Measurements from ENCODE around the gene GRID1.

GRID1 gene

GRCh38 chr10:85993840-85994507, 372.6 kb downstream of the GRID1 start (continued):
- TF ChIP-seq ZBTB49 (tag by site-specific recombination; IDR thresholded peaks at IDR 0.05; ENCODE audit: low read depth) (no peak), GLI4 (tag by site-specific recombination; IDR thresholded peaks at IDR 0.05) (no peak)

GRCh38 chr10:85993140-85993539, 373.5 kb downstream of the GRID1 start:
- H3K36me3 ChIP-seq (ENCODE audit: control insufficient read depth in 2 of 2, insufficient read depth in 1 of 2, low read length in 2 of 2) = no peaks in the 10 kb centered on the region
- POLR2A ChIA-PET = no interaction called here
- H3K4me3 ChIP-seq (ENCODE audit: low read depth, low read length) = no peak overlapping the region
- TF ChIP-seq ZNF518A (tag by site-specific recombination; conservative IDR thresholded peaks at IDR 0.05; ENCODE audit: low read depth) = no peak
- no peak for TF ChIP-seq ZNF157 (tag by site-specific recombination; IDR thresholded peaks at IDR 0.05)
- no peak for TF ChIP-seq ZNF600 (tag by site-specific recombination; IDR thresholded peaks at IDR 0.05)
- TF ChIP-seq ZNF155 (tag by site-specific recombination; IDR thresholded peaks at IDR 0.05) = no peak
- TF ChIP-seq ZNF791 (tag by site-specific recombination; IDR thresholded peaks at IDR 0.05) = no peak
- TF ChIP-seq MZF1 (tag by site-specific recombination; IDR thresholded peaks at IDR 0.05; ENCODE audit: borderline replicate concordance) = no peak
- no peak for TF ChIP-seq IKZF3 (tag by site-specific recombination; IDR thresholded peaks at IDR 0.05)
- no peak for TF ChIP-seq ZNF132 (tag by site-specific recombination; IDR thresholded peaks at IDR 0.05; ENCODE audit: borderline replicate concordance)
- no peak for TF ChIP-seq MYNN (tag by site-specific recombination; IDR thresholded peaks at IDR 0.05; ENCODE audit: borderline replicate concordance)
- TF ChIP-seq ZNF239 (tag by site-specific recombination; IDR thresholded peaks at IDR 0.05) = no peak
- no peak overlapping the region for H3K27ac ChIP-seq (ENCODE audit: extremely low read depth, low read depth, low read length)
- CTCF ChIA-PET = interaction anchor here (1.2 kb wide), 1 partner anchor 14 kb away, joined by 3 read pairs; no protein-coding TSS in a partner anchor
- peaks cover 2% of the 10 kb centered on the region; the same call in 1 of the 2 replicates for H3K4me1 ChIP-seq (ENCODE audit: control insufficient read depth, insufficient read depth, low read length)
- no peaks in the 10 kb centered on the region for H3K9me3 ChIP-seq (ENCODE audit: control insufficient read depth, insufficient read depth, low read depth, low read length)

- Histone ChIP-seq H3K4me1 (ENCODE audit: control insufficient read depth, insufficient read depth, low read length) (peaks cover 2% of the 10 kb centered on the region; the same call in 1 of the 2 replicates), H3K9me3 (ENCODE audit: control insufficient read depth, insufficient read depth, low read depth, low read length) (no peaks in the 10 kb centered on the region), H3K36me3 (ENCODE audit: control insufficient read depth in 2 of 2, insufficient read depth in 1 of 2, low read length in 2 of 2) (no peaks in the 10 kb centered on the region), H3K4me3 (ENCODE audit: low read depth, low read length) (no peak overlapping the region), H3K27ac (ENCODE audit: extremely low read depth, low read depth, low read length) (no peak overlapping the region)
- POLR2A ChIA-PET = no interaction called here
- CTCF ChIA-PET = interaction anchor here (1.2 kb wide), 1 partner anchor 13 kb away, joined by 3 read pairs; no protein-coding TSS in a partner anchor
- TF ChIP-seq TSHZ1 (tag by site-specific recombination; IDR thresholded peaks at IDR 0.05; ENCODE audit: borderline replicate concordance) = no peak
- 0 out of 2 replicates have a peak, but pooled peaks have one; percentile 14 for TF ChIP-seq EGR2 (tag by site-specific recombination; IDR thresholded peaks at IDR 0.05; ENCODE audit: low read depth)
These were observed 374.3 kb downstream of the GRID1 start for GRCh38 chr10:85992324-85992723.
